Measurements from ENCODE around the gene EFTUD2.

DNA sequence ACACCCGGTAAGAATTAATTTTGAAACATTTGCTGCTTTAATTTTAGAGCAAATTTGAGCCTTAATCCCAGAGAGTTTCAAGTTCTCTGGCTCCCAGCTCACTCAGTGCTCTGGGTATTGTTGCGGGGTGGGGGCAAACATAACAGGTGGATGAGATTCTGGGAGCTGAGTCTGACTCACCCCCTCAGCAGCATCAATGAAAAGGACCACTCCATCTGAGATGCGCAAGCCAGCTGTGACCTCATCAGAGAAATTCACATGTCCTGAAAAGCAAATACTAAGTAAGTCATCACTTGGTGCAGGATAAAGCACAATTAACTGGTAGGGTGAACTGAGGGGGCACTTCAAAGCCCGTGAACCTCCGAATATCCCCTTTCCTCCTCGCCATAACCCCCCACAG is 19.9 kb downstream of the EFTUD2 start:
- TF ChIP-seq, protein P1, sequence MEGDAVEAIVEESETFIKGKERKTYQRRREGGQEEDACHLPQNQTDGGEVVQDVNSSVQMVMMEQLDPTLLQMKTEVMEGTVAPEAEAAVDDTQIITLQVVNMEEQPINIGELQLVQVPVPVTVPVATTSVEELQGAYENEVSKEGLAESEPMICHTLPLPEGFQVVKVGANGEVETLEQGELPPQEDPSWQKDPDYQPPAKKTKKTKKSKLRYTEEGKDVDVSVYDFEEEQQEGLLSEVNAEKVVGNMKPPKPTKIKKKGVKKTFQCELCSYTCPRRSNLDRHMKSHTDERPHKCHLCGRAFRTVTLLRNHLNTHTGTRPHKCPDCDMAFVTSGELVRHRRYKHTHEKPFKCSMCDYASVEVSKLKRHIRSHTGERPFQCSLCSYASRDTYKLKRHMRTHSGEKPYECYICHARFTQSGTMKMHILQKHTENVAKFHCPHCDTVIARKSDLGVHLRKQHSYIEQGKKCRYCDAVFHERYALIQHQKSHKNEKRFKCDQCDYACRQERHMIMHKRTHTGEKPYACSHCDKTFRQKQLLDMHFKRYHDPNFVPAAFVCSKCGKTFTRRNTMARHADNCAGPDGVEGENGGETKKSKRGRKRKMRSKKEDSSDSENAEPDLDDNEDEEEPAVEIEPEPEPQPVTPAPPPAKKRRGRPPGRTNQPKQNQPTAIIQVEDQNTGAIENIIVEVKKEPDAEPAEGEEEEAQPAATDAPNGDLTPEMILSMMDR (IDR thresholded peaks at IDR 0.05; ENCODE audit: low read length), result no peak
- TF ChIP-seq EZH2 (IDR thresholded peaks at IDR 0.05; ENCODE audit: borderline replicate concordance, low read length), result no peak
